Ovary (tissue), 9 donors: ENCODE data around the gene FER. TPM values are rescaled to one million over a fixed set of nuclear protein-coding genes. Genes with fewer than 3 reads are reported as not detected.
"Not testable (repeated sequence)": the region's sequence is repeated elsewhere in the genome, so short reads cannot be mapped to it uniquely, and the experiment has no call there.

Source experiments
- DNase-seq, 5 donors: peaks; one replicate each; pipeline ENCODE4 v3.0.0-alpha.2; 2019 to 2020
- H3K27ac ChIP-seq, 2 donors: fragments of 200-600 bp; one replicate each; pipeline versions ENCODE4 v1.5.1 to v1.8.0; 2019 to 2022
- H3K27me3 ChIP-seq: fragments of 200-600 bp; one replicate; pipeline ENCODE4 v1.8.0; 2022
- H3K36me3 ChIP-seq: fragments of 200-600 bp; sonication (generic); one replicate; pipeline ENCODE4 v1.5.1; 2019
- H3K4me1 ChIP-seq: one replicate; pipeline ENCODE4 v1.8.1; 2013; ENCODE audit warnings: mild to moderate bottlenecking, moderate library complexity; ENCODE audit not compliant: insufficient read depth
- H3K4me3 ChIP-seq: fragments of 200-600 bp; sonication (generic); one replicate; pipeline ENCODE4 v1.5.1; 2017
- H3K9me3 ChIP-seq, 2 donors: fragments of 200-600 bp in 1 of 2; sonication (generic) in 1 of 2; one replicate each; pipeline versions ENCODE4 v1.5.1 to v1.8.1; 2013 to 2019; ENCODE audit warnings: mild to moderate bottlenecking in 1 of 2, moderate library complexity in 1 of 2
- CTCF ChIP-seq, 3 donors: fragments of 450-650 bp in 2 of 3; fragments of 200-600 bp in 1 of 3; IDR thresholded peaks; one replicate each; pipeline versions ENCODE4 v1.5.1 to v1.8.0; 2016 to 2022; ENCODE audit warnings: antibody characterized with exemption in 3 of 3, mild to moderate bottlenecking in 1 of 3
- EP300 ChIP-seq: sonication (generic); formaldehyde crosslinking; IDR thresholded peaks from one replicate; pipeline ENCODE4 v1.6.1; 2017; ENCODE audit warnings: antibody characterized with exemption
- POLR2A ChIP-seq: fragments of 450-650 bp; IDR thresholded peaks from one replicate; pipeline ENCODE4 v1.6.1; 2017; ENCODE audit warnings: antibody characterized with exemption, mild to moderate bottlenecking, moderate library complexity
- WGBS, 3 donors: extraction: QIAGEN DNeasy Blood & Tissue Kit in 1 of 3; methylation state at CpG; one replicate each; pipeline versions ENCODE4 v1.1.5 to v1.1.7; 2013 to 2017; 5-methylcytosine and 5-hydroxymethylcytosine counted together
- intact Hi-C, 4 donors: fragments of 100-400 bp; cut with DNase I; formaldehyde crosslinking; loops; one replicate each; pipeline versions ENCODE4 v1.11.0 to v1.15.1; 2022 to 2023
- polyA plus RNA-seq, 2 donors: library from polyadenylated mRNA; stranded (reverse); fragments of 200-250 nt in 1 of 2; fragments of 350-450 nt in 1 of 2; fragmentation: Illumina TruSeq in 1 of 2; extraction: RNeasy Lipid Tissue Mini Kit (QIAGEN cat#74804) in 1 of 2; gene quantifications; one replicate each; pipeline ENCODE4 v1.2.3, GENCODE V29; 2013 to 2014
- total RNA-seq, 7 donors: library from RNA; depleted of rRNA in 2 of 7; stranded (reverse); fragments of >200 nt in 2 of 7; fragmentation: NEBNext Ultra II Directional in 3 of 7; extraction: Animal tissue kit (Norgen Biotek cat#: 25700) in 3 of 7; gene quantifications; one replicate each; pipeline versions ENCODE4 v1.1.0 to v1.2.4, GENCODE V29; 2016 to 2023
- donor health status: DM: no; HTN: no; CAD: no; lungs with moderate emphysema.
- donor health status: DM: no; HTN: no; CAD: no.
- donor health status: Bipolar disorder and iron deficiency.
- donor health status: DM: yes; HTN: yes; CAD: no.
- donor health status: DM: no; HTN: no; CAD: no.
- donor health status: DM: yes; HTN: yes; CAD: no.

FER gene
- total and polyA plus RNA-seq, 9 donors = 3.0 to 36.0 (median 28.0) TPM

DNA sequence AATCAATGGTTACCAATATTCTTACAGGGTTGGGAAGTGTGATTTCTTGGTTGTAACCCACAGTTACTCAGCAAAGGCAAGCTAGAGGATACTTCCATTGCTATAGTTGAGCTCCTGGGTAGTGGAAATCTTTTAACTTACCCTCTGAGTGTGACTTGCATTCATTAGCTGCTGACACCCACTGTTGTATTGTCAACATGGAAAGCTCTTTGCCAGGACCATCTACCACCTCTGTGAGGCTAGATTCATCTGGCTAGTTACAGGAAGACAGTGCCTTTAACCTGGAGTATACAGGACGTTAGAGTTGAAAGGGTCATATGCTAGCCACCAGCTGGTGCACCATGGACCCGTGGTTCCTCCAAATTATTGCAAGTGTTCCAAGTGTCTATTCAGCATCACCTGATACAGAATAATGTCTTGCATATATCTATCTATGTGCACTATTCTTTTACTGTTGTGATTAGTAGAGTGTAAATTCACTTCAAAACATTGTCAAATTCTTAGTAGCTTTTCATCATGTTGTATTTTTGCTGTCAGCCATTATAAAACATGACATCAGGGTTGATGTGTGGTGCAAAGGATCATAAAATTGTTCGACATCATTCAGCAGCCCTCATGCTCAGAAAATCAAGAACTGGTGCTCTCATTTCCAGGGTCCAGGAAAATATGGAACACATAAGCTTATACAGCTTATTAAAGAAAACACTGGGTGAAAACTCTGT is 423.1 kb downstream of the FER start:
- no peak overlapping the region for H3K4me3 ChIP-seq
- no peaks in the 10 kb centered on the region for H3K4me1 ChIP-seq
- intact Hi-C loops = no loop called here
- H3K27me3 ChIP-seq = no peaks in the 10 kb centered on the region
- no peak for DNase-seq
- no peaks in the 10 kb centered on the region for H3K36me3 ChIP-seq
- H3K9me3 ChIP-seq = no peaks in the 10 kb centered on the region
- H3K27ac ChIP-seq = no peak overlapping the region
- 84 to 93% (median 88%) methylated on average over 3 of the region's 3 CpGs for WGBS, 3 donors
- TF ChIP-seq EP300 = no peak

DNA sequence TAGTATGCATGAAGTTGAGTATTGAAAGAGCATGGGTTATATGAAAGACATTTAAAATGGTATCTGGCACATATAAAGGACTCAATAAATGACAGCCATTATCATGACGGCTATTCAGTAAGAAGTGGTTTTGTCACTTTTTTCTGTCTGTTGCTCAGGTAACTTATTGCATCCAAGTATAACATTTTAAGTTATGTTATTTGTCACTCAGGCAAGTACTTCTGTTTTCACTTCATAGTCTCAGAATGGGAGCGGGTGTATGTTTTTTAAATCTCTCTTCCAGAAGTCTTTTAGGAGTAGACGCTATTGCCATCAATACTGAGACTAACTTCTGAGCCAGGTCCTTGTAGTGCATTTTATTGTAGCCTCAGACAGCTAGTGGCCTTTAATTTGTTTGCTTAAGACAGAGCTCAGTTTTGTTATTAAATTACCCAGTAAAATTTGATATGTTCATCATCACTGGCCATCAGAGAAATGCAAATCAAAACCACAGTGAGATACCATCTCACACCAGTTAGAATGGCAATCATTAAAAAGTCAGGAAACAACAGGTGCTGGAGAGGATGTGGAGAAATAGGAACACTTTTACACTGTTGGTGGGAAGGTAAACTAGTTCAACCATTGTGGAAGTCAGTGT is 423.9 kb downstream of the FER start:
- H3K9me3 ChIP-seq, H3K27me3 ChIP-seq, H3K4me3 ChIP-seq, H3K4me1 ChIP-seq, H3K27ac ChIP-seq, intact Hi-C loops, H3K36me3 ChIP-seq, DNase-seq: not testable (repeated sequence)
- 95 to 97% (median 97%) methylated on average over 3 of the region's 3 CpGs for WGBS, 3 donors

GRCh38 chr5:109173036-109173794 is 425.5 kb downstream of the FER start:
- H3K27me3 ChIP-seq = no peaks in the 10 kb centered on the region
- H3K36me3 ChIP-seq = no peaks in the 10 kb centered on the region
- H3K4me1 ChIP-seq = no peaks in the 10 kb centered on the region
- intact Hi-C loops = no loop called here
- no peak overlapping the region for H3K4me3 ChIP-seq
- TF ChIP-seq CTCF (IDR thresholded peaks at IDR 0.05) (no peak), EP300 (no peak), POLR2A (no peak)
- H3K27ac ChIP-seq = no peak overlapping the region
- H3K9me3 ChIP-seq = no peaks in the 10 kb centered on the region
- 95 to 100% (median 99%) methylated on average over 2 of the region's 2 CpGs for whole genome bisulfite sequencing, 3 donors
- no peak for DNase-seq

GRCh38 chr5:109177227-109177626 is 429.5 kb downstream of the FER start:
- Histone ChIP-seq H3K27me3 (no peaks in the 10 kb centered on the region), H3K4me1 (no peaks in the 10 kb centered on the region), H3K4me3 (no peak overlapping the region), H3K9me3 (no peaks in the 10 kb centered on the region), H3K36me3 (no peaks in the 10 kb centered on the region), H3K27ac (no peak overlapping the region)
- intact Hi-C loops = no loop called here
- TF ChIP-seq POLR2A (no peak), CTCF (IDR thresholded peaks at IDR 0.05) (no peak), EP300 (no peak)
- DNase-seq = no peak
- WGBS, 3 donors = 13 to 16% (median 15%) methylated on average over 2 of the region's 2 CpGs

DNA sequence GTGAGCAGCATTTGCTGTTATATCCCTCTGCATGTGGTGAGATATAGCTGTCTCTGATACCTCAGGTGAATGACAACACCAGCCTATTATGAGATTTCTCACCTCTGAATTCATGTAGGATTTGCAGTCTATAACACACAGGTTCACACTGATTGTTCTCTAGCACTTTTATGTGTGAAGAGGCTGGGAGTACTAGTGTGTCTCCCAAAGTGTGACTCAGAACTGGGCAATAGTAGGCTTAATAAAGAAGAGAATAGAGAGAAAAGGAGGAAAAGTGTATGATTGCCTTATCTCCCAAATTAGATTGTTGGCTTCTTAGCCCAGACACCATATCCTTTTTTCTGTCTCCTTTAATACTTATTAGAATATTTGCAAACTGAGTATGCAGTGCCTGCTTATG is 430.1 kb downstream of the FER start:
- H3K4me1 ChIP-seq = no peaks in the 10 kb centered on the region
- no peak for DNase-seq
- intact Hi-C loops = no loop called here
- H3K4me3 ChIP-seq = no peak overlapping the region
- no peak overlapping the region for H3K27ac ChIP-seq
- TF ChIP-seq POLR2A = no peak
- TF ChIP-seq CTCF (IDR thresholded peaks at IDR 0.05) = no peak
- TF ChIP-seq EP300 = no peak
- H3K27me3 ChIP-seq = no peaks in the 10 kb centered on the region
- H3K9me3 ChIP-seq = no peaks in the 10 kb centered on the region
- no peaks in the 10 kb centered on the region for H3K36me3 ChIP-seq
